HG02642 (cell line): Measurements from ENCODE around the gene NGLY1.

ENCODE experiments used
- ATAC-seq: cut with Tn5 transposase; IDR thresholded peaks from one replicate; pipeline ENCODE4 v1.9.1; 2021; ENCODE audit warnings: mild to moderate bottlenecking; ENCODE audit not compliant: unreplicated experiment, poor library complexity

Gene NGLY1

GRCh38 chr3:25713341-25713985, 69.8 kb downstream of the NGLY1 start:
- ATAC-seq = no peak

GRCh38 chr3:25711090-25711489, 72.2 kb downstream of the NGLY1 start:
- no peak for ATAC-seq

- ATAC-seq = no peak
Measured at GRCh38 chr3:25708036-25708435, 75.2 kb downstream of the NGLY1 start.

GRCh38 chr3:25707268-25707926, 75.8 kb downstream of the NGLY1 start:
- ATAC-seq = no peak

- no peak for ATAC-seq
Measured at GRCh38 chr3:25706213-25706612, 77.0 kb downstream of the NGLY1 start.

- no peak for ATAC-seq
Measured at GRCh38 chr3:25697553-25697952, 85.7 kb downstream of the NGLY1 start.

GRCh38 chr3:25695731-25696420, 87.4 kb downstream of the NGLY1 start:
- no peak for ATAC-seq

GRCh38 chr3:25693238-25693637, 90.0 kb downstream of the NGLY1 start:
- no peak for ATAC-seq

GRCh38 chr3:25692341-25692740, 90.9 kb downstream of the NGLY1 start:
- ATAC-seq = no peak

GRCh38 chr3:25690768-25691533, 92.3 kb downstream of the NGLY1 start:
- ATAC-seq = no peak

GRCh38 chr3:25689226-25689625, 94.0 kb downstream of the NGLY1 start:
- no peak for ATAC-seq

- ATAC-seq = no peak
Measured at GRCh38 chr3:25687742-25688141, 95.5 kb downstream of the NGLY1 start.

GRCh38 chr3:25686766-25687165, 96.5 kb downstream of the NGLY1 start:
- no peak for ATAC-seq

GRCh38 chr3:25683882-25684281, 99.4 kb downstream of the NGLY1 start:
- no peak for ATAC-seq

- ATAC-seq = no peak
Measured at GRCh38 chr3:25683410-25683809, 99.8 kb downstream of the NGLY1 start.

- no peak for ATAC-seq
Measured at GRCh38 chr3:25679642-25680302, 103.5 kb downstream of the NGLY1 start.

GRCh38 chr3:25679166-25679565, 104.1 kb downstream of the NGLY1 start:
- ATAC-seq = no peak

GRCh38 chr3:25678581-25678980, 104.7 kb downstream of the NGLY1 start:
- ATAC-seq = no peak

GRCh38 chr3:25677121-25677520, 106.1 kb downstream of the NGLY1 start:
- no peak for ATAC-seq

- ATAC-seq = no peak
Measured at GRCh38 chr3:25674670-25675069, 108.6 kb downstream of the NGLY1 start.
